GM10847 (cell line): ENCODE results near the gene HAT1.

ENCODE experiments used
- POLR2A ChIP-seq: IDR thresholded peaks from 2 replicates; pipeline ENCODE4 v1.6.1; 2011; ENCODE audit not compliant: insufficient read length; ENCODE audit errors: extremely low read depth

Gene HAT1

DNA sequence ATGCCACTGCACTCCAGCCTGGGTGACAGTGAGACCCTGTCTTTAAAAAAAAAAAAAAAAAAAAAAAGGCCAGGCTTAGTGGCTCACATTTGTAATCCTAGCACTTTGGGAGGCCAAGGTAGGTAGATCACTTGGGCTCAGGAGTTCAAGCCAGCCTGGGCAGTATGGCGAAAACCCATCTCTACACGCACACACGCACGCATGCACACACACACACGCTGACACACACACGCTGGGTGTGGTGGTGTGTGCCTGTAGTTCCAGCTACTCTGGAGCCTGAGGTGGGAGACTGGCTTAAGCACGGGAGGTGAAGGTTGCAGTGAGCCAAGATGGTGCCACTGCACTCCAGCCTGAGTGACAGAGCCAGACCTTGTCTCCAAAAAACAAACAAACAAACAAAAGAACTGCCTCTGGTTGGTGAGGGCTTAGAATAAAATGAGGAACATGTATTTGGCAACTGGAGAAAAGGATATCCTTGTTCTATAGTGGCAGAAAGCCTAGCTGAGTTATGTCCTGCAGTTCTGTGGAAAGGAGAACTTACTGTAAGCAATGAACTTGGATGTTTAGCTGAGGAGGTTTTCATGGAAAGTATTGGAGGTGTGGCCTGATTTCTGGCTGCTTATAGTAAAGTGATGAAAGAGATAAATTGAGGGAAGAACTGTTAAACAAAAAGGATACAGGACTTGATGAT, 34.0 kb downstream of the HAT1 start:
- no peak for TF ChIP-seq POLR2A

DNA sequence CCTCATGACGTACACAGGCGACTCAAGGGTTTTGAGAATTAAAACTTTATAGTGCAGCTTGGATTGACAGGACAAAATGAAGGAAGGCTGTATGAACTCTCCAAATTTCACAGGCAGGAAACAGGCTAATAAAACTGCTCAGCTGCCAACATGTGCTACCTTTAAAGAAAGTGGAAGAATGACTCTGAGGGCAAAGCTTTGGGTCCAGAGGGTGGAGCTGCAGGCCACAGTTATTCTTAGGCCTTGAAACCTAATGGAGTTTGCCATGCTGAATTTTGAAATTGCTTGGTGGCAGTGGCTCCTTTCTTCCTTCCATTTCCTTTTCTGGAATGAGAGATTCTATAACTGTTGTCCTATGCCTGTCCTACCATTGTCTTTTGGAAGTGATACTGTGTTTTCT, 34.8 kb downstream of the HAT1 start:
- TF ChIP-seq POLR2A: no peak

DNA sequence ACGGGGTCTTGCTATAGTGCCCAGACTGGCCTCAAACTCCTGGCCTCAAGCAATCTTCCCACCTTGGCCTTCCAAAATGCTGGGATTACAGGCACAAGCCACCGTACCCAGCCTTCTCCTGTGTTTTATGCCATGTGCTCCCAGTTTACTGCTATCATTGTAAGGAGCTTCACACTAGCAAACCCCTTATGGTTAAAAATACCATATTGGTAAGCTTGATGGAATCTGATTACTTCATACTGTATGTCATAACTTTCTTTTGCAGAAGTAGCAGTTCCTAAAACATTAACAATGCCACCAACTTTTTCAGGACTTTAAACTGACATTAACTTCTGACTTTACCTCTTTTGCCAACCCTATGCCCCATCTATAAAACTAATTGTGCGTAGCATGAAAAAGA, 36.2 kb downstream of the HAT1 start:
- no peak for TF ChIP-seq POLR2A

DNA sequence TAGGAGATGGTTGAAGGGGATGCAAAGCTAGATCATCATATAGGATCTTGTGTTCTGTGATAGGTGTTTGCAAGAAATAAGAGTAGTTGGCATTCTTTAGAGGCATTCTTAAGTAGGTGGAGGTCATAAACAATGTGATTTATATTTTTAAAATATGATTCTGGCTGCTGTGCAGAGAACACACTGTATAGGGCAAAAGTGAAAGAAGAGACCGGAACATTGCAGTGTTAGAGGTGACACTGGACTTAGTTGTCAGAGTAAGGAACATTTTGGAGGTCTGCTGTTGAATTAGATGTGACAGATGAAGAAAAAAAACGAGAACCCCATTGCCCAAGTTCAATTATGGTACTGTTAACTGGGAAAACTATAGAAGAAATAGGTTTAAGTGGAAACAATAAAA, 37.7 kb downstream of the HAT1 start:
- no peak for TF ChIP-seq POLR2A

DNA sequence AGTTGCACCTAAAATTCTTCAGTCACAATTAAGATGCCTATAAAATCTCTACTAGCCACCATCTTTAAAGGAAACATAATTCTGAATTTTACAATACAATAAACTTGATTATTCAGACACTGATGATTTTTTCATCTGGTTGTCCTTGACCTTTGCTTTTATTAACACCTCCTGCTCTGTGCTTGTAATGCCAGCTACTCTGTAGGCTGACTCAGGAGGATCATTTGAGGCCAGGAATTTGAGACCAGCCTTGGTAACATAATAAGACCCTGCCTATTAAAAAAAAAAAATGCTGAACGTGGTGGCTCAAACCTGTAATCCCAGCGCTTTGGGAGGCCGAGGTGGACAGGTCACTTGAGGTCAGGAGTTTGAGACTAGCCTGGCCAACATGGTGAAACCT, 38.3 kb downstream of the HAT1 start:
- TF ChIP-seq POLR2A: no peak

DNA sequence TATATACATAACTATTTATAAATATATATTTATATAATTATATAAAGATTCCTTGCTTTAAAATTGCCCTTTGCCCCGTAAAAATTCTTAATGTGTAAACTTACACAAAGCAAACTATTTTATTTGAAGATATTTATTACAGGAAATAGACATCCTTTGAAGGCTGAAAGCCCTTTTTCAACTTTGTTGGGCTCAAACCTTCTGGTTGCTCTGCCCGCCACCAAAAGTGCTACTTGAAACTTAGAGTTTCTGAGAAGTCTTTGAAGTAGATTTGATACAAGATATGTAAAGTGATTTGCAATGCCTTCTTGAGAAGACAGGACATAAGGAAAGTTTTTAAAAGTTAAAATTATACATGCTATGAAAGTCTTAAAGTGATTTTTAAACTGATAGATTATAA, 40.9 kb downstream of the HAT1 start:
- no peak for TF ChIP-seq POLR2A

DNA sequence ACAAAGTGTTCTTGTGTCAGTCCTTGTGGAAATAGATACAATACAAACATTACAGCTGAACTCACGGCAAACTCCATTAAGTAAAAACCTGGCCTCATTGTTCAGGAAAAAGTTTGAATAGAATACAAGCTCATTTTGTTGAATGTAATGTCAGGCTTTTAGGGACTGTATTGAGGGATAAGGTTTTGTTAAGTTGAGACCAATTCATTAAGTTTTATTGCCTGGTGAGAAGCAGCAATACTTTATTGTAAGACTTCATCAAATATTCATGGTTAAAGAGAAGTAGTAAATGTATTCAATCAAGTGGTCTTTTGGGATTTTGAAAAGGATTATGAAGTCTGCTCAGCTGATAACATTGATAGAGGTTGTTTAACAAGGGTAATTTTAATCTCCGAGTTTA, 42.0 kb downstream of the HAT1 start:
- TF ChIP-seq POLR2A: no peak

DNA sequence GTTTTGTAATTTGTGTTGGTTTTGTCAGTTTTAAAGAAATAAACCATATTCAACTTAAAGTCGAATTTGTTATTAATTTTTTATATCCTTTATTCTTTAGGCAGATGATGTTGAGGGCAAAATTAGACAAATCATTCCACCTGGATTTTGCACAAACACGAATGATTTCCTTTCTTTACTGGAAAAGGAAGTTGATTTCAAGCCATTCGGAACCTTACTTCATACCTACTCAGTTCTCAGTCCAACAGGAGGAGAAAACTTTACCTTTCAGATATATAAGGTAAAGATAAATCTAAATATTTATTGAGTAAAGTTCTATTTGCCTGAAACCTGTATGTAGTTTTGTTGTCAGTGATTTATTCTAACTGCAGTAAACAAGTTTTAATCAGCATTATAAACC, 43.0 kb downstream of the HAT1 start:
- no peak for TF ChIP-seq POLR2A

DNA sequence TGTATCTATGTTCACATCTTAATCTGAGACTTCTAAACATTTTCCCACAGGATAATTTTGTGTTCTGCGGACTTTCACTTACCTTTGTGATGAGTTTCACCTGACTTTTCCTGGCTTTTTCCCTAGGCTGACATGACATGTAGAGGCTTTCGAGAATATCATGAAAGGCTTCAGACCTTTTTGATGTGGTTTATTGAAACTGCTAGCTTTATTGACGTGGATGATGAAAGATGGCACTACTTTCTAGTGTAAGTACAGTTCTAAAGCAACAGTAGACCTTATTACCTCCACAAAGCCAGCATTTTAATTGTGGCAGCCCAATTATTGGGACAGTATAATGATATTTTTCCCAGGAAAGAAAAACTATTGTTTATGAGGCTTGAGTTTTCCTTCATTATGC, 43.4 kb downstream of the HAT1 start:
- no peak for TF ChIP-seq POLR2A

DNA sequence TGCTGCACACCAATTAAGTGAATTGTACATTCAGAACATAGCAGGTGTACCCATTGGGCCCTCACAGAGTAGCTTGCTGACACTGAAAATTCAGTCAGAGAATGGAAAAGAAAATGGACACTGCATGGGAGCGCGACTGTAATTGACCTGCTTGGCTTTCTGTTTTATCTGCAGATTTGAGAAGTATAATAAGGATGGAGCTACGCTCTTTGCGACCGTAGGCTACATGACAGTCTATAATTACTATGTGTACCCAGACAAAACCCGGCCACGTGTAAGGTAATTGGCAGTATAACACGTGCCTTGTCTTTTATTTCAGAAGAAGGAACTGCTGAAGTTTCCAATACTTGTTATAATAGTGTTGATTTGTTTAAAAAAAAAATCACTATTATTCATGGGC, 44.0 kb downstream of the HAT1 start:
- no peak for TF ChIP-seq POLR2A

DNA sequence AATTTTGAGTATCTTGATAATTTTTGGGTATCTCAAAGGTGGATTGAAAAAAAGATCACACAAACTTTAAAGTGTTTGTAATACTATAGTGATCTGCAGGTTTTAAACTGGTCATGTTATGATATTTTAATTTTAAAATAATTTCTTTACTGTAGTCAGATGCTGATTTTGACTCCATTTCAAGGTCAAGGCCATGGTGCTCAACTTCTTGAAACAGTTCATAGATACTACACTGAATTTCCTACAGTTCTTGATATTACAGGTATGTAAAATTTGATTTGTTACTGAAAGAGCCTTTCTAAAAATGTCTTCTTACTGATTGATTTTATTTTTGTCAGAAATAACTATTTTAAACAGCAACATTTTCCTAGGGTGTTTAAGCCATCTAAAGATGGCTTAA, 44.4 kb downstream of the HAT1 start:
- TF ChIP-seq POLR2A: no peak

DNA sequence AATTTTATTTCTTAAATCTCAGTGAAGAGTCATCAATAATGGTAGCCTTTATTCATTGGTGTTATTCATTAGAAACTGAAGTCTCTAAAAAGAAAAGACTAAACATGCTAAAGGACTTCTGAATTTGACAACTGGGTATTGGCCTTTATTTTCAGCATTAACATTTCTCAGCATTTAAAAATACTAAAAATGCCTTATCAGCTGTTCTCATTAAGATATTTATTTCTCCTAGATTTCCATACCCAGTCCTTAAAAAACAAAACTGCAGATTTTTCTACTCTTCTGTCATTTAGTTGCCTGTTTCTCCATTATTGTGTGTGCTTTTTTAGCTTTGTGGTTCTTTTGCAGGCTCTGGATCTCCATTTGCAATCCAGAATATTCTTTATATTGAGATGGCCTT, 46.2 kb downstream of the HAT1 start:
- TF ChIP-seq POLR2A: no peak

DNA sequence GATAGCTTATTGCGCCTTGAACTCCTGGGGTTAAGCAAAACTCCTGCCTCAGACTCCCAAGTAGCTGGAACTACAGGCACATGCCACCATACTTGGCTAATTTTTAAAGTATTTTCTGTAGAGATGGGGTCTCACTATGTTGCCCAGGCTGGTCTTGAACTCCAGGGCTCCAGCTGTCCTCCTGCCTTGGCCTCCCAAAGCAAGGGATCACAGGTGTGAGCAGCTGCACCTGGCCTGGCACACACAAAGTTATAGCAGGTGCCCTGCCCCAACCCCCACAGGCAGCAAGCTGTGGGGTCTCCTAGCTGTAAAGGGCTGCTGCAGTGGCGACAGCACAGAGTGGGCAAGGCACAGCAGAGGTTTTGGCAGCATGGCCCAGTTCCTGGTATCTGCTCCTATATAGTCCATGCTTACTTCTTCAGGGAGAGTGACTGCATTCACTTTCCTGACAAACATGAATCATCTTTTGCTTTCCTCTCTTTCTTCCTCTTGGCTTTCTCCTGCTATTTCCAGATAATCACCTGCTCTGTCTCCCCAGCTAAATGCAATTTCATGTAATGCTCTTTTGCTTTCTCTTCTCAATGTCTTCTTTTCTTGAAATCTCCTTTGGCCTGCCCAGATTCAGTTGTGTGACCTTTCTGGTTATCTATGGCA, 50.2 kb downstream of the HAT1 start:
- no peak for TF ChIP-seq POLR2A

DNA sequence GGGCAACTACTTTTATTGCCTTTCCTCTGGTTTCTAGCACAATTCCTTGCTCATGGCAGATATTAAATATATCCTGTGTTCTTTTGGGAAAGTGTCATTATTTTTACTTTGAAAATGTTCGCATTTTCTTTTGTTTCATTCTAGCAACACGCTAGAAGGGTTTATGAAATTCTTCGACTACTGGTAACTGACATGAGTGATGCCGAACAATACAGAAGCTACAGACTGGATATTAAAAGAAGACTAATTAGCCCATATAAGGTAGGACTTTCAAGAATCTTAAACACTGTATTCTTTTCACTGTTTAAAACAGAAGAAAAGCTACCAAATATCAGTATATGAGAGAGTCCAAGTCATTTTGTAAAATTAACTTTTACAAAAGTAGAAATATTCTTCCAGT, 56.8 kb downstream of the HAT1 start:
- TF ChIP-seq POLR2A: no peak

DNA sequence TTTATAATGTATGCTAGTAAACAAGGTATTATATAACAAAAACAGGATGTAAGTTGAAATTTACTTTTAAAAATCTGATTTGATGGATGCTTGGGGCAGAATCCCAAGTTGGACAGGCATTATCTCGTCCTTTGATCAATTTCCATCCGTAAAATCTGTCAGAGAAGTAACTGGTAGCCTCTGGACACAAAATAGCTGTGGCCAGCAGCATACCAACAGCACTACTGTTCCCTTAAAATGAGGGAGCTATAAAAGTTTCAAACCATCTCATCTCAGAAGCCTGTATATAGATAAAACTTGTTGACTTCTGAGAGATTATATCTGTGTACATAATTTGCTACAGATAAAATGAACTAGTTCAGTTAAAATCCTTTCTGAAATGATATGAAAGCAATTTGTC, 62.8 kb downstream of the HAT1 start:
- no peak for TF ChIP-seq POLR2A

DNA sequence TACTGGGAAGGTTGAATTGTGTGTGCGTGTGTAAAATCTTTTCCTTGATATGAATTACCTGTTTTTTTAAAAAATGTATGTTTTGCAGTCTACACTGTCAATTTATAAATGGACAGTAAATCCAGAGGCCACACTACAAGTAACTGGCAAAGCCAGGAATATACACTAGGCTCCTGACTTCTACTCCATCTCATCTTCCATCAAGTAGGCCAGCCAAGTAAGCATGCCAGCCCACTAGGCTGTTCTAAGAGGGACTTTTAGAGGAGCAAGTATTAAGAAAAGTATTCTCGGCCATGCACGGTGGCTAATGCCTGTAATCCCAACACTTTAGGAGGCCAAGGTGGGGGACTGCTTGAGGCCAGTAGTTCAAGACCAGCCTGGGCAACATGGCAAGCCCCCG, 64.5 kb downstream of the HAT1 start:
- TF ChIP-seq POLR2A: no peak

DNA sequence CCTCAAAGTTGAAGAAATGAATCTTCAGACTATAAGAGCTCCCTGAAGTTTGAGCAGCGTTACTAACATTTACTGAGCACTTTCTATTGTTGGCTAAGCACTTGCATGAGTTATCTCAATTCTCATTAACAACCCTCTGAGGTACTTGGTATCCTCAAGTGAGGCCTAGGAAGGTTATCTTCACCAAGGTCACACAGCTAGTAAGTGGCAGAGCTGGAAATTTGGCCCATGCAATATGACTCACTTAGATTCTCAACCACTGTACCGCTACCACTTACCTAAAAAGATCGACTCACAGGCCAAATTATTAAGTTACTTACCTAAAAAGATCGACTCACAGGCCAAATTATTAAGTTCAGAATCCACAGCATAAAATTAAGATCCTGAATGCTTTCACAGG, 68.8 kb downstream of the HAT1 start:
- no peak for TF ChIP-seq POLR2A
